ENCODE results near the gene ATXN3.
"Not testable (repeated sequence)": the region's sequence is repeated elsewhere in the genome, so short reads cannot be mapped to it uniquely, and the experiment has no call there.

Gene ATXN3

DNA sequence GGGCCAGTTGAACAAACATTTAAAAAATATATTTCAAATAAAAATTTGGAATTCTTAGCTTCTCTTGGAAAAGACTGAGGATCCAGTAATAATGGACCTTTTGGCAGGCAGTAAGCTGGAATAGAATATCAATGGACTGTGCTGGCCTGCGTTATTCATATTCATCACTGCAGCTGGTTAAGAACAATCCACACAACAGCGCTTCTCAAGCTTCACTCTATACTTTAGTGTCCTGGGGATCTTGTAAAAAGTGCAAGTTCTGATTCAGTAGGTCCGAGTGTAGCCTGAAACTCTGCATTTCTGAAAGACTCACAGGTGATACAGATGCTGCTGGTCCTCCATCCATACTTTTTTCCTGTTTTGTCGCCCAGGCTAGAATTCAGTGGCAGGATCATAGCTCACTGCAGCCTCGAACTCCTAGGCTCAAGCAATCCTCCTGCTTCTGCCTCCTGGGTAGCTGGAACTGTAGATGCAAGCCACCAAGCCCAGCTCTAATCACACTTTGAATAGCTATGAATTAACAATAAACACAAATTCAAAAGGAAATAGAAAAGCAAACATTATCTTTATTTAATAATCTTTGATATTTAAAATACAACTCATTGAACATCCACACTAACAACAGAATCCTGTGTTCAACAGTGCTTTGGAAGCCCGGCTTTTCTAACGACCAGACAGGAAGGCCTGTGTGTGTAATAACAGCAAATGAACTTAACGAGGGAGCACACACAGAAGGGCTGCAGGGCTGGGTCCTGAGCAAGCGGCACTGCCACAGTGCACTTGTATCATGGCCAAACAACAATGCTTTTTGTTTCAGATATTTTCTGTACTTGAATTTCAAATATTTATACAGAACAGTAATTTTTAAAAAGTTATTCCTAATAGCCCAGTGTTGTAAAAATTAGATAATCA lies 48.1 kb downstream of the ATXN3 start:
- no peak for DNase-seq

- no peak for DNase-seq
Measured at GRCh38 chr14:92049781-92050180, 56.6 kb downstream of the ATXN3 start.

DNA sequence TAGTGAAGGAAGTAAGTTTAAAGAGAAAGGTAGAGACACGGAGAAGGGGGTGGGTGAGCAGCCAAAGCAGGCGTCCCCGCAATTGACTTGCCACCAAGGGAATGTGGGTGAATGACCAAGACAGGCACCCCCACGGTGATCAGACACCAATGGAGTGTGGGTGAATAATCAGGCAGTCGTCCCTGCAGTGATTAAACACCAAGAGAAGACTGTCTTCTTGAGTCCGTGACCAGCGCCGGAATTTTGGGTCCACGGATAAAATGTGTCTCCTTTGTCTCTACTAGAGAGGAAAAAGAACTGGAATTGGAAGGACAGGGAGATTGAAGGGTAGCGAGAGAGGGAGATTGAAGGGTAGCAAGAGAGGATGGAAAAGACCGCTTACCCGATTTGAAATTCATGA lies 57.2 kb downstream of the ATXN3 start:
- not testable (repeated sequence) for DNase-seq

DNA sequence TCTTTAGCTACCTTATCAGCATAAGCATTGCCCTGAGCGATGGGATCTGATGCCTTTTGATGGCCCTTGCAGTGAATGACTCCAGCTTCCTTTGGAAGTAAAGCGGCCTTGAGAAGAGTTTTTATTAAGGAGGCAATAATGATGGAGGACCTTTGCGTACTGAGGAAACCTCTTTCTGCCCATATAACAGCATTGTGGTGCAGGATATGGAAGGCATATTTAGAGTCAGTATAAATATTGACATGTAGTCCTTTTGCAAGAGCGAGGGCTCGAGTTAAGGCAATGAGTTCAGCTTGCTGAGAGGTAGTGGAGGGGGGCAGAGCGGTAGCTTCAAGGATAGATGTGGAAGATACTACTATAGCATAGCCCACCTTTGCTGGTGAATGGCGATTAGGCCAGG lies 60.5 kb downstream of the ATXN3 start:
- DNase-seq, result peak; percentile 20

DNA sequence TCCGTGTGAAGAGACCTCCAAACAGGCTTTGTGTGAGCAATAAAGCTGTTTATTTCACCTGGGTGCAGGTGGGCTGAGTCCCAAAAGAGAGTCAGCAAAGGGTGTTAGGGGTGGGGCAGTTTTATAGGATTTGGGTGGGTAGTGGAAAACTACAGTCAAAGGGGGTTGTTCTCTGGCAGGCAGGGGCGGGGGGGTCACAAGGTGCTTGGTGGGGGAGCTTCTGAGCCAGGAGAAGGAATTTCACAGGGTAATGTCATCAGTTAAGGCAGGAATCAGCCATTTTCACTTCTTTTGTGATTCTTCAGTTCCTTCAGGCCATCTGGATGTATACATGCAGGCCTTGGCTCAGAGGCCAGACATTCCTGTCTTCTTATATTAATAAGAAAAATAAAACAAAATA lies 64.6 kb downstream of the ATXN3 start:
- not testable (repeated sequence) for DNase-seq

DNA sequence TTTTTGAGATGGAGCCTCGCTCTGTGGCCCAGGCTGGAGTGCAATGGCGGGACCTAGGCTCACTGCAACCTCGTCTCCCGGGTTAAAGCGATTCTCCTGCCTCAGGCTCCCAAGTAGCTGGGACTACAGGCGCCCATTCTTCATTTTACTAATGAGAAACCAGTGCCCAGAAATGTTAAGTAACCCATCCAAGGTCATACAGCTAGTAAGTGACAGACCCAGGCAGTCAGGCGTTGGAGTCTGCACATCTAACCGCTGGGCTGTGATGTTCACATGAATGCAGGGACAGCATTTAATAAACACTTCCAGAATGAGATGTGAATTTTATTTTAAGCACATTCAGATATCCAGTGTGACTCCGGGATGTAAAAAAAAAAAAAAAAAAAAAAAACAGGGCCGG lies 65.2 kb downstream of the ATXN3 start:
- no peak for DNase-seq

DNA sequence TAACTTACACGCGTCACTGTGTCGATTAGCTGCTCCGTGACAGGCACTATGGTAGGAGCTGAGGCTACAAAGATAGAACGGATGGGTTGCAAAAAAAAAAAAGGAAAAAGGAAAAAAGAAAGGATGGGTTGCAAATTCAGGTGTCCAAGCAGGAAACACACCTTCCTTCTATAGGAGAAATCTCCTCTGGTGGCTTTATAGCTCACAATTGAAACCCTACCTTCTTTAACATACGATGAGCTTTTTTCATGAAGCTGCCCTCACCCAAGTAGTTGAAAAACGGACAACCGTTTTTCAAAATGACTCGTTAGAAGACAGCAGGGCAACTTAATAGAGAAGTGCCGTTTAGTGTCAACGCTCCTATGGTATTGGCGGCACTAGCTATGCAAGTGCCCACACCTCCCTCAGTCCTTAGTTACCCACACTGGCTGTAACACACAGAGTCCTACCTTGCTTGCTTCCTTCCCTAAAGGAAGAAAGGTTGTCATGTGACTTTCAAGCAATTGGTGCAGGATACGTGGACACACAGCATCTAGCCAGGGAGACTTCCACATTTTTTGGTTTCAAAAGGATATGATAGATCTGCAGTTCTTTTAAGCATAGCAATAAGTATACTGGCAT lies 65.8 kb downstream of the ATXN3 start:
- DNase-seq, result peak; percentile 51

DNA sequence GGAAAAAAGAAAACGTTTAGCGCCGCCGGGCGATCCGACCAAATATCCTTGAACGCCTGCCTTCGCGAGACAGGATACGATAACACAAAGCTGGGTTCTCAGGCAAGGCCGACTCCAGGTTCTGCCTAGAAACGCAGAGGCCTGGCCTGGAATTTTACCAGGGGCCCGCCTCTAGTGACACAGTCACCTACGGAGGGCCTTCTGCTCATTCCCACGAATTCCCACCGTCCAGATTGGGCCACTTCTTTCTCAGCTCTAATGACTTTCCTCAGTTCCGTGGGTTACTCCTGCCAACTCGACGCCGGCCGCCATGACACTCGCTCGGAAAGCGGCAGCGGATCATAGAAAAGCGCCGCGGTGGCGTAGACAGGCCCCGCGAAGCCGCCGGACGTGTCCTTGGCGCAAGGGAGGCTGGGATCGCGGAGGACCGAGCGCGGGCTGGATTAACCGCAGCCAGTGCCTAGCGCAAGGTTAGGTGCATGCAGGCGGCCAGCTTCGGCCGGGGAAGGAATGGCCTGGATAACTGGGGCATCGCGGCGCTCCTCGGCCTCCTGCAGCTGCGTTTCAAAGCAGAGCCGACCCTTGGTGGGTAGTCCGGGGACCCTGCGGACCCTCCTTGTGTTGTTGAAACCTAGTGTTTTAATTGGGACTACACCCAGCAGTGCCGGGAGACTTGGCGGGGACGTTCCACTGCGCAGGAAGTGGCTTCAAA lies 66.5 kb downstream of the ATXN3 start, which contains the start of gene TRIP11:
TRIP11 (minus strand) TSS at position 341 of the 712 bp plus-strand sequence. CDS start 374 bp downstream, outside the sequence.
- DNase-seq, result peak; percentile 91

DNA sequence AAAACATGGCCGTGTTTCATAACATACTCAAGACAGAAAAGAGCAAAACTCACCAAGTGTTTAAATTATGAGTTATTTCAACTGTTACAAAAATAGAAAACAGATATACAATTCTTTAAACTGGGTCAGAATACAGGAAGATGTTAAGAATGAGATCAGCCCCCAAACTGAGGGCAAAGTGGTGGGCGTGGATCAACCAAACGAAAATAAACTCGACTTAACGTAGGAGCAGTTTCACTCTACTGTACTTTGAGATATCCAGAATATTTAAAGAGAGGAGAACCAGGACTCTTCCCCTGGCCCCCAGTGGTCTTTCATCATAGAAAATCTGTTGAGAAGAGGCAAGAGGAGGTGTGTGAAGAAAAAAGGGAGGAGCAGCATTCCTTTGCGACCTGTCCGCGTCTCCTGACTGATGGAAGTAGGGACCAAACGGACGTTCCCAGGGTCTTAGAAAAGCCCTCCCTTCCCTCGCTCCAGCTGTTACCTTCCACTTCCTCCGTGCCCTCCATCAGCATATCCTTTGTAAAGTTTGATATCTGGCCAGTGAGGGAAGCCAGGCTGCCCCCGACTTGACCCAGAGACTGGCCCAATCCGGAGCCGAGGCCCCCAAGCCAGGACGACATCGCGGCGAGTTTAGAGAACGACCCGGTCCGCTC lies 67.2 kb downstream of the ATXN3 start:
- DNase-seq, result peak; percentile 66

DNA sequence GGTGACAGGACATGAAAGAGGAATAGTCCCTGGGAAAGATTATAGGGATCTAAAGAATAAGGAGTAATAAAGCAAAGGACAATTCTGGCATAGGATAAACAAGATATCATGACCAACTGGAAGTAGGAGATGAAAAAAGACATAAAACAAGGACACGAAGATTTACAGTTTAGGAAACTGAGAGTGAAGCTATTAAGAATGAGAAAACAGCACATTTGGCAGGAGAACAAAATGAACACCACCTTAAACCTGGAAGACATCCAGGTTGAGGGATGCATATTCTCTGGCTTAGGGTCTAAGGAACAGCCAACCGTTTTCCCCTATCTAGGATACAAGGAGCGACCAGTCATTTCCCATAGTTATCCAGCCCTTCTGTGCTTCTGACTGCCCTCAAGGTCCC lies 68.4 kb downstream of the ATXN3 start:
- no peak for DNase-seq

DNA sequence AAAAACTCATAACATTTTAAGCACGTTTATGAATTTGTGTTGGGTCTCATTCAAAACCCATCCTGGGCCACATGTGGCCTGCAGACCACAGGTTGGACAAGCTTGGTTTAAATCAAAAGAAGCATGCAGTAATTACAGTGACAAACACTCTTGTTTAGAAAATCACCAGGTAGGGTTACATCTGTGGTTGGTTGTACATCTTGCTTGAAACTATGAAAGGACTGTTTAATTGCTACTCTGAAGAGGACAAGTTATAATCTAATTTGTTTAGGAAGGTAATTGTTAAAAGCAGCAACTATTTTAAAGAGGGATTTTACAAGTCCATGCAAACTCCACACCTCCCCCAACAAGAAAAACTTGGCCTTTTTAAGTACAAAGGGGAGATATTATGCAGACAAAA lies 70.5 kb downstream of the ATXN3 start:
- DNase-seq, result no peak

GRCh38 chr14:92033906-92034687 lies 72.3 kb downstream of the ATXN3 start:
- DNase-seq, result no peak

DNA sequence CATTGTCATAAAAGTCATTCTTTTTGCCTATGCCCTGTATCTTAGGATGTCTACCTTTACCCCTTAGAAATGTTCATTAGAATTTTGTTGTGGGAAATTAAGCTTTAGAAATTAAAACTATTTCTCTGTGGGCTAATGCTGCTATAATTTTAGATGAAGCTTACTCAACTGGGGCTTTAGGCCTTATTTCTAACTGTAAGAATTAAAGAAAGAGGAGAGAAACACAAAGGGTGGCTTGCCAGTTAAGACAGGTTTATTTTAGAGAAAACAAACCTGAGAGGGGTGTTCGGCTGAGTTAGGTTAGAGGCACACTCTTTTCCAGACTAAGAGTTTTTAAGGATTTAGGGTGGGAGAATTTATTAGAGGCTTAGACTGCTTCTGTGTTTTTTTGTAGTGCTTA lies 72.9 kb downstream of the ATXN3 start:
- no peak for DNase-seq

- DNase-seq, result no peak
Measured at GRCh38 chr14:92026548-92027190, 79.7 kb downstream of the ATXN3 start.

DNA sequence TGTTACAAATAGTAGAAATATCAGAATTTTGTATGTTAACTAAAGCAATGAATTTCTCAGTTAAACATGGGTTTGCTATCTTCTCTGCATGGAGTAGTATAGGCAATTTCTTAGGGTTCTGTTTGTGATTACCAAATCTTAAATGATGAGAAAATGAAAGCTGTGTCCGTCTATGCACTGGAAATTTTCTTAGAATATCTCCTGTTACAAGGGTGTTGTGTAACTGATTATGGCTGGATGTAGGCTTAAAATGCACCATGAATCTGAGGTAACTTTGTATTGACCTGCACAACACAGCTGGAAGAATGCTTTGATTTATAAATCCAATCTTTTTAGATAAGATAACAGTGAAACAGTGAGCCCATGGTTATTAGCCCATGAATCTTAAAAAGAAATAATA lies 84.3 kb downstream of the ATXN3 start:
- no peak for DNase-seq

- no peak for DNase-seq
Measured at GRCh38 chr14:92021523-92021922, 84.9 kb downstream of the ATXN3 start.

GRCh38 chr14:92014040-92014439 lies 92.3 kb downstream of the ATXN3 start:
- DNase-seq, result no peak

DNA sequence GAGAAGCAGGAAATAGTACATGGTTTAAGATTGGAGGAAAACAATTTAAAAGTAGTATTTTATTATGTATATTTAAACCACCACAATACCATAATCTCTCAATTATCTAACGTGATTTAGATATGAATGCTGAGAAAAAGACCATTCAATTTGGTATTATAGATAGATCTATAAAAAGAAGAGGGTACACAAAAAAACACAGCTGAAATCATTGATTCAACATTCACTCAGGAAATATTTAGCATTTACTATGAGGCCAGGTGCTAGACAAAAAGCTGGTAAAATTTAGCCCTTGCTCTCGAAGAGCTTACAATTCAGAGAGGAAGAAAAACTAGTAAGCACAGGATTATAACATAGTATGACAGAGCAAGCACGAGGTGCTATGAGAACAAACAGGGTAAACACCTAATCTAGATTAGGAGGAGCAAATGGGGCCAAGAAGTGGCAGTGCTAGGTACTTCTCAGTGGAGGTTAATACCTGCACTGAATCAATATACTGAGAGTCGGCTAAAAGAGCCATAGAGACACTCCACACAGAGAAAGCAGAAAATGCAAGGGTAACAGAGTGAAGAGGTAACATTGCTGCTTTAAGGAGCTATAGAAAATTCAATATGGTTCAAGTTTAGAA lies 94.1 kb downstream of the ATXN3 start:
- DNase-seq, result no peak

DNA sequence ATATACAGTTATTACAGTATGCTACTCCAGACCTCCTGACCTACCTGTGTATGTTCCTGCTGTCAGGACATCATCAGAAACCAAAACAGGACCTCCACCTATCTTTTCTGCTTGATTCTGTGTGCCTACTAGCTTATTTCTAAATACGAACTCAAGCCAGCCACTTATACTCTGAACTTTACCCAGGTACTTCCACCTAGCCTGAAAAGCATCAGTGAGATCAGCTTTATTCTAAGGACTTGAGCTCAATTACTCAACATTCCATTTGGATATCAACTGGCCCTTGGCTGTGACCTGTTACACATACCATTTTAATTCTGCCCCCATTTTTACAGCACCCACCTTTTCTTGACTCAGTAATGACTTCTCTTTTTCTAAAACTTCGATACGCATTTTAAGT lies 95.7 kb downstream of the ATXN3 start:
- DNase-seq, result no peak

GRCh38 chr14:92009604-92010003 lies 96.8 kb downstream of the ATXN3 start:
- no peak for DNase-seq
